Measurements from ENCODE around the gene SHC3.

SHC3 gene

DNA sequence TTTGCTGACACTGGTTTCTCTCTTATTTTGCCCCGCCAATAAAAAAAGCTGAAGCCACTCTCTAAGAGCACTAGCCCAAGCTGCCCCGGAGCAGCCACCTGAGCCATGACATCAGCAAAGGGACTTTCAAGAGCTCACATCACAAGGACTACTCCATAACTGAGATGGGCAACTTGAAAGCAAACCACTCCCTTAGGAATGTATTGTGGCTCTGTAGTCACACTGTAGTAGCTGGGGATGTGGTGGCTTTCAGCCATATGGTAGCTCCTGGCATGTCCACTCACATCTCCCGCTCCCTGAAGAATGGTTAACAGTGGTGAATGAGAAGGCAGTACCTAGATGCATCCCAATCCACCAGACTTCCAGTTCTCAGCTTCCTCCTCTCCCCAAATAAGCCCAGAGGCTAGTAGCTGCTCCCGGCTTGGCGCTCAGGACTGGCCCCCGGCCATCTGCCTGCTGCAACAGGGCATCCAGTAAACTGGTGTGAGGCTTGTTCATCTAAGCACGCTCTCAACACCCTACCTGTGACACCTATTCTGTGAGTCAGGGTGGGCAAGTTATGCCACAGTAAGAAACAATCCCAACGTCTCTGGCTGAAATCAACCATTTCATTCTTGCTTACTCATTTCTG is 123.6 kb downstream of the SHC3 start:
- DNase-seq (ENCODE audit: low read depth in 3 of 3) = no peak

DNA sequence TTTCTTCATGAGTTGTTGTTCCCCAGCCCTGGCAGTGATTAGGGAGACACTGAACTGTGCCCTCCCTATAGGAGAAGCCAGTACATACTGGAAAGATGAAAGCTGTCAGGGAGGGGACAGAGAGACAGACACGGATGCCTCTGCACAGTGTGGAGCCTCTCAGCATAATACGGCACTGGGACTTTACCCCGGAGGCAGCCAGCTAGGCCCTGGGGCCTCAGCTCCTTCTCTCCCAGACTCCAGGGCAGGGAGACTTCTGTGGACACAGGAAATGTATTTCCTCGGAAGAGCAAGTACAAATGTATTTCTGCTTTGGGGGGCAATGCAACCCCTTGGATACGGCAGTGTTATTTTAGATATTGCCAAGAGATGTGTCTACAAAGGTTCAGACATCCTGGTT is 125.3 kb downstream of the SHC3 start:
- no peak for DNase-seq (ENCODE audit: low read depth in 3 of 3)

DNA sequence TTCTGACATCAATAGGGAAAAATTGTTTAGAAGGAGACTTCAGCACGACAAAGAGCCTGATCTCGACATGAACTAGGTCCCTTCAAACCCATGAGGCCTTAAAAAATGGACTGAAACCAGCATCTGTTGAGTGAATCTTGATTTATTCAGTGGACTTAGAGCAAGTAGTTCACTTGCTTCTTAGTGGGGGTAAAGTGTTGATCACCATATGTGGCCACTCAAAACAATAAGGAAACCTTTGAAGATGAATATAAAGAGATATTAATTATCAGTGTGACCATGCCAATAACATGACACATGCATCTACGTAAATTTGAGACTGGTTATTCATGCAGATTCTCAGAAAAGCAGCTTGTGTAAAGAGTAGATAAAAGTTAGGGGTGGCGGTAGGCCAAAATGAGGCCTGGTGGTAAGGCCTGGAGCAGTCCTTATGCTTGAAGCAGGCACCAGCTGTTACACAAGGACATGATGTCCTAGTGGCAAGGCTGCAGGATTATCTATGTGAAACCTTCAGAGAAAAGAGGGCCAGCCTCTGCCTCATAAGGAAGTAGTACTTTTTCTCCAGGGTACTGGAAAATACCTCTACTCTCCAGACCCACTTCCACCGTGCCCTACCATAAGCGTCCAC is 126.0 kb downstream of the SHC3 start:
- no peak for DNase-seq (ENCODE audit: low read depth in 3 of 3)

DNA sequence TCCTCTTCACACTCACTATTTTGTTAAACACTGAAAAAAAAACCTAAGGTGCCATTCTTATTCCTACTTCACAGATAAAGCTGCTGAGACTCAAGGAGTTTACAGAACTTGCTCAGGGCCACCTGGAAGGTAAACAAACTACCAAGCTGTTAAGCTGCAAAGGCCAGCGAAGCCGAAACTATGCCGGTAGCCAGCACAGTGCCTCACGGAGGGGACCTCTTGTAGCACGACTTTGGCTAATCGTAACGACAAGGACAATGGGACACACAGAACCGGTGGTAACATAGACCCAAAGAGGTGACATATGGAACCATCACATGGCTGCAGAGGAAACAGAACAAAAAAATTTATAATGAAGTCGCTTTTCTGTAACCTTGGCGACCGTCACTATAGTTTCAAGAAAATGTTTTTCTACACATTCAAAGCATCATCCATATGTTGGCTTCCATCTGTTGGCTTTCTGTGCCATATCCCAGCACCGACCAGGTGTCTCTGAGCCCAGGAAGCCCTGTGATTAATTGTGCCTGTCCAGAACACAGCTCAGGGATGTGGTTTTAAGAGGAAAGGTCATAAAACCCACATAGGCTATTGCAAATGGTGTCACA is 127.1 kb downstream of the SHC3 start:
- DNase-seq (ENCODE audit: low read depth in 3 of 3) = no peak

DNA sequence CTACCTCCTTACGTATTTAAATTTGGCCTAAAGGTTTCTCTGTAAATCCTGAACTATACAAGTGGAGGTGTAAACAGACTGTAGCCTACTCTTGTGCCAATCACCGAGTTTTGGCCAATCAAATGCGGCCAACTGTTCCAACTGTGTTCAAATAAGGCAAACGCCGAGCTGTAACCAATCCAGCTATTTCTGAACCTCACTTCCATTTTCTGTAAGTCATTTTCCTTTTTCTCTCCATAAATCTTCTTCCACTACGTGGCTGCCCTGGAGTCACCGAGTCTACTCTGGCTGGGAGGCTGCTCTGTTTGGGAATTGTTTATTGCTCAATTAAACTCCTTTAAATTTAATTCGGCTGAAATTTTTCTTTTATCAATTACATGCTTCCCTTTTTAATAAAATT is 129.0 kb downstream of the SHC3 start:
- no peak for DNase-seq (ENCODE audit: low read depth in 3 of 3)

DNA sequence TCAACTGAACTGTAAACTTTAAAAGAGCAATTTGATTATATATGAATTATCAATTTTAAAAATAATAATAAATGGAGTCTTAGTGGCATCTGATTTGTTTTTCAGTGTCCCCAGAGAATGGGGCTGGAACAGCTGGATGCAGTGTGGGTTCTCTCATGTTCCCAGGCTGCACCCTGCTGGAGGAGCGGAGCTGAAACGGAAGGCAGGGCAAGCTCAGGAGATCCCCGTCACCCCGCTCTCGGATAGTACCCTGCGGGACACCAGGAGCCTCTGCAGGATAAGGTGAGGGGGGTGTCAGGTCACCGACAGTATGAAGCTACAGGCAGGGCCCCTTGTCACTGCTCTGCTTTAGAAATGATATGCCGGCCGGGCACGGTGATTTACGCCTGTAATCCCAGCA is 130.0 kb downstream of the SHC3 start:
- no peak for DNase-seq (ENCODE audit: low read depth in 3 of 3)

DNA sequence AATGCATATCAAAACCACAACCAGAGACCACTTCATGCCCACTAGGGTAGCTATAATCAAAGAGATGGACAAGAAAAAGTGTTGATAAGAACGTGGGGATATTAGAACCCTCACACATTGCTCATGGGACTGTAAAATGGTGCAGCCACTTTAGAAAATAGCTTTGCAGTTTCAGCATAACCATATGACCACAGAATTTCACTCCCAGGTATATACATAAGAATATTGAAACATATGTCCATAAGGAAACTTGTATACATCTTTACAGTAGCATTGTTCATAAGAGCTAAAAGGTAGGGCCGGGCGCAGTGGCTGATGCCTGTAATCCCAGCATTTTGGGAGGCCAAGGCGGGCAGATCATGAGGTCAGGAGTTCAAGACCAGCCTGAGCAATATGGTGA is 131.0 kb downstream of the SHC3 start:
- DNase-seq (ENCODE audit: low read depth in 3 of 3) = no peak

DNA sequence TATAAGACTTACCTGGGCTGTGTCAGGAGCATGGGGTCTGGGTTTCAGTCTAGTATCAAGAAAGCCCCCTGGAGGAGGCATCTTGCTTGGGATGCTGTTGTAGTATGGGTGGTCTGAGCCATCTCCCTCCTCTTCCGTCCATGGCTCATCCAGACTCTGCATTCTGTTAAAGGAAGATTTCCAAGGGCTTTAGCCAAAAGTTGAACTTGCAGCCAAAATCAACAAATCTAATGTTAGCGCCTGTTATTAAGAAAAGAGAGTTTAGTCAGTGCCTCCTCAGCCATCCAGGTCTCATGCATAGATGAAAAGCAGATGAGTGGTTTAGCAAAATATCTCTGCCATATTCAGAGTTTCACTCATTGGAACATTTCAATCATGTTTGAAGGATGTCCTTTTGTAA is 131.8 kb downstream of the SHC3 start:
- no peak for DNase-seq (ENCODE audit: low read depth in 3 of 3)

DNA sequence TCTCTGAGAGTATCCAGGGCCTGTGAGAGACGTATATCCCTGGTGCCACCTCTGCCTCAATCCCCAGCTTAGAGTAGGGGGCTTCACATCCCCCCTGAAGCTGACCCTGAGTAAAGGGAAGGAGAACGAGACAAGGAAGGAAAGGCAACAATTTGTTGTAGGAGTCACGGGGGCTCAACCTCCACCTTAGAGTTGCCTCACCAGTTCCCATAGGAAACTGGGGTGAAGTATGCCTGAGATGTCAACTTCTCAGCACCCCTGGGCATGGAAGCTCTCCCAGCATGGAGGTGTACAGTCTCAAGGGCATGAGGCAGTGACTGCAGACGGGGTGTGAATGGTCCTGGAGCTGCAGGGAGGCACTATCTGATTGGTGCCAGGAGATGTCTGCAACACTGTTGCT is 133.7 kb downstream of the SHC3 start:
- DNase-seq (ENCODE audit: low read depth in 3 of 3) = no peak

DNA sequence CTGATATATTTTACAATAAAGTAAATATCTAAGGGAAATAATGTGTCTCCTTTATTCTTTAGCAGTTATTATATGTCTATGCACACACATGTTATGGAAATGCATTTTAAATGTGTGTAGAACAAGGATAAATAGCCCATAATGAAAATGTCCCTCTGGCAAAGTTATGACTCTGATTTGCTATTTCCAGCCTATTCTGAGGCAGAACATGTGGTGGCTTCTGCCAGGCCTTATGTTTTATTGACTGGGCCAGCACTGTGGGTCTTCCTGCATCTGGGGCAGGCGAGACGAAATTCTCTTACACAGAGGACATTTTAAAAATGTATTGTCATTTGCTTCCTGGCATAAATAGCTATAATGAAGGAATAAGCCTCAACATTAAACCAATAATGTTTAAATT is 134.5 kb downstream of the SHC3 start:
- no peak for DNase-seq (ENCODE audit: low read depth in 3 of 3)

DNA sequence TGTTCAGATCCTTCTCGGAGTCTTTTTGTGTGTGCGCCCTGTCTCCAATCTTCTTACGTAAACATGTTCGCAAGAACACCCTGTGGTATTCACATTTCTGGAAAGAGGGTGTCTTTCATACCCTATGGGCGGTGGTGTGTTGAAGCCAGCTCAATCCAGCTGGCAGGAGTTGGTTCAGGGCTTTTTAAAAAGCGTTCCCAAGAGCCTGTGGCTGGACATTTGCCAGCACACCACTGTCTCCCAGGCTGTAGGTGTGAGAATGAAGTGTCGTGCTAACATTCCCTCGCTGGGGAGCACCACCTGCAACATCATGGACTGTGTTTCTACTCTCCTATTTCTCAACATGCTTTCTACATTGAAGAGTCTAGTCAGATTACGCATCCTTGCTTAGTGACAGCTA is 135.6 kb downstream of the SHC3 start:
- DNase-seq (ENCODE audit: low read depth in 3 of 3) = no peak

DNA sequence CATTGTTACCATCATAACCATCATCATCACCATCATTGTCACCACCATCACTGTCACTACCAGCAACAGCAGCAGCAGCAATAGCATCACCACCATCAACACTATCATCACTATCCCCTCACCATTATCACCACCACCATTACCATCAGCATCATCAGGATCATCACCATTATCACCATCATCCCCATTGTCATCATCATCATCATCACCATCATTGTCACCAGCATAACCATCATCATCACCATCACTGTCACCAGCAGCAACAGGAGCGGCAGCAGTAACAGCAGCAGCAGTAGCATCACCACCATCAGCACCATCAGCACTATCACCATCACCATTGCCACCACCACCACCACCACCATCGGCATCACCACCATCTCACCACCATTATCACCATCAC is 139.0 kb downstream of the SHC3 start:
- DNase-seq (ENCODE audit: low read depth in 3 of 3) = no peak

DNA sequence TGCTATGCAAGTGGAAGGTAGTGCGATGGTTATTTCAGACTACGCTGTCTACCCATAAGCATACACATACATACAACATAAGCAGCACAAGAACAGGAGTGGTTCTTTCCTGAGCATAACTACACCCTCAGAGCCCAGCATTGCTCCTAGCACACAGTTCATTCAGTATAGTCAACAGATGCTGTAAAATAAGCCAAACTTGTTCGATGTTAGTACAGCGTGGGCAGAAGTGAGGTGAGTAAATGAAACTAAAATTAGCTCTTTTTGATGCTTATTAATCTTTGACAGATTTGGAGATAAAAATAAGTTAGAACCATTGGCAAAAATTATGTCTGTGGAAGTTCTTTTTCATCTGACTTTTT is 139.5 kb downstream of the SHC3 start:
- DNase-seq (ENCODE audit: low read depth in 3 of 3) = no peak

DNA sequence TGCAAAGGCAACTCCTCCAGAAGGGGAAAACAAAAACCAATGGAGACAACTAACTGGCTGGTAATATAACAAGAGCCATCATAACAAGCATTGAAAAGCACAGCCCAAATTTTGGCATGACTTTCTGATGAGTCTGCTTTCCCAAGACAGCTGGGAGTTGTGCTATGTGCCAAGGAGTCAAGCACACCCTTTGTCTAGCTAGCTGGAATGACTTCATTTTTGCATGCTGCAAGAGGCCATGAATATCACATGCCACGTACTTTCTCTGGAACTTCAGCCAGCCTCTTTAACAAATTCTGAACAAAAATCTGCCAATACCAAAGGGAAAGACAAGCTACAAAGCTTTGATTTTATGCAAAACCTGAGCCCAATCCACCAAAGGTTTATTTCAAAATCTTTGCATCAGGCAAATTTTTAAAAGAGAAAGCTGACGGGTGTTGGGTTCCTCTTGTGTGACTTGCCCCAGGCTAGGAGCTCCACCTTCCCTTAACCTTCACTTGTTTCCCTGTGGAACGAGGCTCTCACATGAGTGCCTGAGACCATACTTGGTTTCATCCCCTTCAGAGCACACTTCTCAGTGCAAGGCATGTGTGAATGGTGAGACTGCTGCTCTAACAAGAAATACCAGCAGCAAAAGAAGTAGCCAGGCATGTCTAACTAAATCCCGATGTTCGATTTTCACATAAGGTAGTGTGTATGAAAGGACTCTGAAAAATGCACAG is 140.1 kb downstream of the SHC3 start:
- DNase-seq (ENCODE audit: low read depth in 3 of 3) = no peak

DNA sequence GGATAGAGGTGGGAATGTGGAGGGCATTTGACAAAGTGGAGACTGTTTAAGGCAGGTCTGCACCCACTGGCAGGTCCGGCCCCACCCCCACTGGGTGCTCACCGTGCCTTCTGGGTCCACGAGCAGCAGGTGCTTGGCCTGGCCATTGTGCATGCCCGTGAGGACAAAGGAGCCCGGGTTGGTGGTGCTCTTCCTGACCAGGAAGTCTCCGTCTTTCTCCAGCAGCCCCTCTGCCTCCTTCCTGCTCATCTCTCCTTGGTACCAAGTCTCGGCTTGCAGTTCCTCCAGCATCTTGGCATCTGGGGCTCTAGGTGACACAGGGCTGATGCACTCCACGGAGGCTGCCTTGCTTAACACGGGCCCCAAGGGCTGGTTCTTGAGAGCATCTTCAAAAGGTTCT is 140.7 kb downstream of the SHC3 start:
- no peak for DNase-seq (ENCODE audit: low read depth in 3 of 3)

DNA sequence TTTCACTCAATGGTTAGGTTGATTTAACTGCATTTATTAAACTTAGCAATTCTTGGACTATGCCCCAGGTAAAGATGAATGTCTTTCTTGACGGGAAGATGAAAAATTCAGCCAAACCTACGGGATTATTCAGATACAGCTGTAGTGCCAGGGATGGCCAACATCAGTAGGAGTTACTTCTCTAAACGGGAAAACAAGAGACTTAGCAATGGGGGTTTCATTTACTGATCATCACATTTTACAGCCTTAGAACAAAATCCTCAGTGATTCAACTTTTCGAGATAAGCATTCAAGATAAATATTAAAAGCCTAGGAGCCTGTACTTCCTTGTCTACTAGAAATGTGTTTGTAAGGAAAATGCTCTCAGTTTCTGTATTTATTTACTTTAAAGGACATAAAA is 141.3 kb downstream of the SHC3 start:
- no peak for DNase-seq (ENCODE audit: low read depth in 3 of 3)

DNA sequence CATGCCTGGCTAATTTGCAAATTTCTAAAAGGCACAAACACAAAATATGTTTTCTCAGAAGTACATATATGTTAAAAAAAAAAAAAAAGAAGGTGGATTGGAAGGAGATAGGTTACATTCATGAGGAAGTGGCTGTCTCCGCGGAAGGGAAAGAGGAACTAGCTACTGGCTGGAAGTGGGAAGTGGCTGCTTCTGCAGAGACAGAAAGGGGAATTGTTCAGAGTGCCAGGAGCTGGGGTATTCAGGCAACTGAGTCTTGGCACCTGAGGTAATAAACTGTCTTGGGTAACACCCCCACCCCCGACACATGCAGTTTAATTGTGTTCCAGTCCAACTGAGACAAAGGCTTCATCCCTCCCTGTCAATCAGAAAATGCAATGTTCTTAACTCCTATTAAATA is 141.7 kb downstream of the SHC3 start:
- no peak for DNase-seq (ENCODE audit: low read depth in 3 of 3)

DNA sequence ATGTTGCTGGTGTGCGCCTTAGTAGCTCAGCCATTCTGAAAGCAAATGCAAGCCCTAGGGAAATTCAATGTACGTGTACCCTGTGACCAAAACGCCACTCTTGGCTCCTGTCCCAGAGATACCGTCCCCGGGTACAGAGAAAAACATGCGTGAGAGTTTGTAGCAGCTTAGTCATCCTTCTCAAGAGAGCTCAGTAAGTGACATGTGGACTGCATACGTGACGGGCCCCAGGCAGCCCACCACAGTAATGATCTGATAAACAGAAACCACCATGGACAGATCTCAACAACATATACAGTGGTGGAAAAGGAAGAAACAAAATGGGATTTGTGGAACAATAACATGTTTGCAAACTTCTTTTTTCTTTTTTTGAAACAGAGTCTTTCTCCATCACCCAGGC is 142.2 kb downstream of the SHC3 start:
- DNase-seq (ENCODE audit: low read depth in 3 of 3) = no peak

DNA sequence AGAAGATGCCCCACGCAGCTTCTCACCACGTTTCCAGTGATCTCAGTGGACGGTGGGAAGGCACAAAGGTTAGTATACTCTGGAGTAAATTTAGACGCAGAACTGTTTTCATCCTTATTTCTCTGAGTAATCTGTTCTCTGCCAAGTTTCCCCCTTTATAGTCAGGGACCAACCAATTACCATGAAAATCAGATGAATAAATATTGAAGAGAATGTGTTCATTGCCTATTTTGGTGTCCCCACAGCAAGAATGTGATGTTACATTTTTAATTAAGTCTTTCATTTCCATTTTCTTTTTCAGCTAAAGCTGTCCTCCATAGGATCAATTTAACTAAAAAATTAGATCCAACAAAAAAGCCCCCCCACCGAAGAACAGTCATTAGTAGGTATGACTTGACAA is 146.0 kb downstream of the SHC3 start:
- no peak for DNase-seq (ENCODE audit: low read depth in 3 of 3)

DNA sequence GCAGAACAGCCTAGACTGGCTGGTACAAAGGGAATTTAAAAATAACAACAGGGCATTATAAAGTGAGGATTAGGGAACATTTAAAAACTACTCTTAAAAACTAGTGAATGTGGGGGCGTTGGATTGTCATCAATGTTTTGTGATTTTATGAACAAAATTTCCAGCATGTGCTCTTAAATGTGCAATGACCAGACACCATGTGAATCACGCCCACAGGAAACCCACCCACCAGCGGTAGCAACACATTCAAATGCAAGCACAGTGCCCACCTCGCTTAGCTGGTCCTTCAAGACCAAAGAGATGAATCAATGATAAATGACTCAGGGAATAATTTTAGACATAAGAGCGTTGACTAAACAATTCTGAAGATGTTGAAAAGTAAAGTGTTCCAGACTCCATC is 146.4 kb downstream of the SHC3 start:
- DNase-seq (ENCODE audit: low read depth in 3 of 3) = no peak

DNA sequence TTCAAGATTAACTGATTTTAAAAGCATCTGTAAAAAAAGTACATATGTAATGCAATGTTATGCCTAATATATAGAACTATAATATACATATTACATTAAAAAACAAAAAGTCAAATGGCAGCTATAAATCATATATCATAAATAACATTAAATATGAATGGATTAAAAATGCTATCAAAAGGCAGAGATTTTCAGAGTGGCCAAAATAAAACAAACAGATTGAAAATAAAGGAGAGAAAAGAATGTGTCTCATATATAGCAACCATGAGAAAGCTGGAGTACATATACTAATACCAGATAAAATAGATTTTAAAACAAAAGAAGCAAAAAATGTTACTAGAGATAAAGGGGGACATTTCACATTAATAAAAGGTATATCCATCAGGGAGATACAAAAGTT is 148.8 kb downstream of the SHC3 start:
- DNase-seq (ENCODE audit: low read depth in 3 of 3) = no peak

DNA sequence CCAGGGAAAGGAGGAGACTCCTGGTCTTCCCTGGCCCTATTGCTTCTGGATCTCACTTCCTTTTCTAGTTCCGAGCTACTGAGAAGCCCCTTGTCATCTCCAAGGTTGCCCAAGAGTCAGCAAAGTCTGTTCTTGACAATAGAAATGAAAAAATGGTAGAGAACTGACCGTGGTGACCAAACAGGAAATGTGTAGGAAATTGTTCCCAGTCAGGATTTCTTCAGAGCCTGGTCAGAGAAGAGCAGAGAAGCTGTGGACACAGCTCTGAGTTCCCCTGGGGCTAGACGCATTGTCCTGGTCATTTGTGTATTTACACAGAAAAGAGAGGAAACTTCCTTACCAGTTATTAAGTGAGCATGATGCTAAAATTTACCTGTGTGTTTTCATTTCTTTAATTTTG is 151.7 kb downstream of the SHC3 start:
- no peak for DNase-seq (ENCODE audit: low read depth in 3 of 3)

DNA sequence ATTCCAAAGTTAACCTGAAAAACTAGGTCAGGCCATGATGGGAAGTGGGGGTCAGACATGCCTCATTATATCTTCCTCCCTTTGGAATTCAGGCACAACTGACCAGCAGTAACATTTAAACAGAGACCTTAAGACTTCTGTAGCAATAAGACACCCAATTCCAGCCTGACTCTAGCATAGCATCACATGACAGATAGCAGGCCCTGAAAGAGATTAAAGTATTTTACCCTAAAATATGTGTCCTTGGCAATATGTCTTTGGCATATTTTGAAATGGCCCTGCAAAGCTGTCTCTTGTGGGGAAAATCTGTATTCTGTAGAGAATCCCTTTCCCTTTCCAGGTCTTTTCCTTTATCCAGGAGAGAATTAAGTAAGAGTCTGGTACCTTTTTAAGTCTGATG is 153.1 kb downstream of the SHC3 start:
- DNase-seq (ENCODE audit: low read depth in 3 of 3) = no peak

Data from stimulated activated CD4-positive, alpha-beta T cell treated with anti-CD3 and anti-CD28 coated beads, TNF-alpha, amount 100 ng/mL, for 24 hours (primary cell).